Measurements from ENCODE around the gene C16orf74. TPM values are rescaled to one million over a fixed set of nuclear protein-coding genes. Genes with fewer than 3 reads are reported as not detected.

The C16orf74 gene
- total and polyA plus RNA-seq, 2 of the 13 experiments (the other 11 are each of a cell fraction or from before 2014, with no cell fraction given): 0.13 to 0.29 TPM

GRCh38 chr16:85754413-85754812 lies 3.5 kb upstream of the C16orf74 start (continued):
- no peak for TF ChIP-seq FOXC1 (CRISPR knock-in tag; IDR thresholded peaks at IDR 0.05; ENCODE audit: borderline replicate concordance)

GRCh38 chr16:85753976-85754375 lies 3.1 kb upstream of the C16orf74 start:
- Histone ChIP-seq H3K79me2 (ENCODE audit: insufficient read depth, low read length) (no peaks in the 10 kb centered on the region), H3K27me3 (ENCODE audit: control insufficient read depth in 1 of 2, insufficient read depth in 2 of 2, low read length in 2 of 2) (peaks cover 37 to 85% of the 10 kb centered on the region in 2 experiments), H3K4me1 (ENCODE audit: insufficient read depth, low read length) (0 out of 2 replicates have a peak, but pooled peaks cover 22% of the 10 kb centered on the region), H3K36me3 (replicated peaks in 1 of 2; ENCODE audit: control insufficient read depth in 1 of 2, insufficient read depth in 2 of 2, low read length in 2 of 2) (no peaks in the 10 kb centered on the region), H3K4me2 (ENCODE audit: low read depth, low read length) (no peak overlapping the region), H3K9me3 (ENCODE audit: low read length) (no peaks in the 10 kb centered on the region), H3K27ac (ENCODE audit: extremely low read length, insufficient read depth, low read length) (no peak overlapping the region), H4K20me1 (ENCODE audit: insufficient read depth, low read length) (peaks cover 8% of the 10 kb centered on the region; the same call in 1 of the 2 replicates), H2AFZ (ENCODE audit: low read length) (no peak overlapping the region), H3K9ac (ENCODE audit: insufficient read depth, low read depth, low read length) (no peak overlapping the region), H3K4me3 (replicated peaks in 1 of 3; ENCODE audit: insufficient read depth in 1 of 3, low read depth in 2 of 3, low read length in 3 of 3) (no peak overlapping the region)
- no TSS peak for BruUV-seq (replicated peaks)
- no peak for FAIRE-seq
- DNase-seq (ENCODE audit: low spot score): no peak
- no peak for TF ChIP-seq ADNP (CRISPR knock-in tag; IDR thresholded peaks at IDR 0.05)
- TF ChIP-seq ZZZ3 (CRISPR knock-in tag; IDR thresholded peaks at IDR 0.05; ENCODE audit: borderline replicate concordance): no peak
- TF ChIP-seq ZNF225 (CRISPR knock-in tag; IDR thresholded peaks at IDR 0.05): no peak
- TF ChIP-seq PHF21A (CRISPR knock-in tag; IDR thresholded peaks at IDR 0.05): no peak
- TF ChIP-seq PRDM10 (CRISPR knock-in tag; IDR thresholded peaks at IDR 0.05; ENCODE audit: low read depth): no peak
- TF ChIP-seq ETV6 (CRISPR knock-in tag; conservative IDR thresholded peaks at IDR 0.05): no peak
- TF ChIP-seq CBX5 (CRISPR knock-in tag; IDR thresholded peaks at IDR 0.05; ENCODE audit: borderline replicate concordance): no peak
- TF ChIP-seq BCL3 (CRISPR knock-in tag; IDR thresholded peaks at IDR 0.05): no peak
- no peak for TF ChIP-seq ZC3H13 (CRISPR knock-in tag; IDR thresholded peaks at IDR 0.05)
- ChIA-PET POLR2A (no interaction called here), CTCF (ENCODE audit: low intra/inter-chr PET ratio, low total read pairs) (no interaction called here)
- WGBS (ENCODE audit: low lambda C conversion rate): 27% methylated on average over 3 of the region's 7 CpGs
- no peak for ATAC-seq
- intact Hi-C loops (cut with micrococcal nuclease; ENCODE audit: unreplicated experiment) (no loop called here), in situ Hi-C loops (cut with HindIII; ENCODE audit: extremely low pct_ligation_motif_present, low pct_unique_long_range_greater_than_20kb) (no loop called here)
